ENCODE data around the gene SLC7A9. TPM values are rescaled to one million over a fixed set of nuclear protein-coding genes. Genes with fewer than 3 reads are reported as not detected.

SLC7A9 gene
- polyA plus RNA-seq, 1 of the 3 experiments (the other 2 are of a cell fraction), result not detected

- Histone ChIP-seq H3K9me2 (no peaks in the 10 kb centered on the region), H3K4me1 (ENCODE audit: control insufficient read depth in 1 of 2, insufficient read depth in 2 of 2, low read depth in 1 of 2, low read length in 1 of 2) (no peaks in the 10 kb centered on the region), H3K9ac (no peak overlapping the region), H3F3A (replicated peaks; ENCODE audit: insufficient read depth) (no peaks in the 10 kb centered on the region), H4K20me1 (ENCODE audit: insufficient read depth) (no peaks in the 10 kb centered on the region), H3K79me2 (ENCODE audit: insufficient read depth) (no peaks in the 10 kb centered on the region), H3K9me3 (no peaks in the 10 kb centered on the region), H3K4me2 (no peak overlapping the region), H3K27ac (ENCODE audit: low read depth in 2 of 2, low read length in 1 of 2) (no peak overlapping the region), H3K36me3 (replicated peaks in 1 of 2; ENCODE audit: control insufficient read depth in 1 of 2, insufficient read depth in 2 of 2, low read length in 1 of 2) (no peaks in the 10 kb centered on the region), H3K4me3 (ENCODE audit: low read depth in 2 of 2, low read length in 1 of 2) (no peak overlapping the region), H2AFZ (ENCODE audit: low read depth) (no peak overlapping the region), H3K27me3 (ENCODE audit: insufficient read depth) (peaks cover 6% of the 10 kb centered on the region; the same call in 1 of the 2 replicates)
- POLR2A ChIA-PET, result no interaction called here
- TF ChIP-seq EZH2phosphoT487 (IDR thresholded peaks at IDR 0.05; ENCODE audit: borderline replicate concordance, low read depth), result no peak
- no peak for TF ChIP-seq RAD21 (IDR thresholded peaks at IDR 0.05; ENCODE audit: low read length)
- no peak for TF ChIP-seq ELF1 (IDR thresholded peaks at IDR 0.05)
- TF ChIP-seq SMC3 (IDR thresholded peaks at IDR 0.05; ENCODE audit: low read depth, low read length), result no peak
- no peak for TF ChIP-seq FOSL2 (IDR thresholded peaks at IDR 0.05; ENCODE audit: borderline replicate concordance, low read depth)
- TF ChIP-seq FOXJ3 (CRISPR knock-in tag; IDR thresholded peaks at IDR 0.05), result no peak
- no peak for TF ChIP-seq SIN3A (IDR thresholded peaks at IDR 0.05; ENCODE audit: borderline replicate concordance, low read depth, low read length)
- no peak for TF ChIP-seq JUND (IDR thresholded peaks at IDR 0.05)
- no peak for TF ChIP-seq USF1 (IDR thresholded peaks at IDR 0.05; ENCODE audit: borderline replicate concordance, low read depth)
- TF ChIP-seq NFIC (IDR thresholded peaks at IDR 0.05; ENCODE audit: borderline replicate concordance), result no peak
- no peak for TF ChIP-seq TEAD4 (IDR thresholded peaks at IDR 0.05; ENCODE audit: borderline replicate concordance, insufficient read depth)
- no peak for TF ChIP-seq CHD2 (IDR thresholded peaks at IDR 0.05; ENCODE audit: low read length, partially characterized antibody)
- no peak for TF ChIP-seq USF2 (IDR thresholded peaks at IDR 0.05; ENCODE audit: borderline replicate concordance, low read depth, low read length)
- no peak for TF ChIP-seq IRF3 (IDR thresholded peaks at IDR 0.05; ENCODE audit: low read depth, low read length)
- TF ChIP-seq FOXM1 (IDR thresholded peaks at IDR 0.05; ENCODE audit: low read depth), result no peak
- TF ChIP-seq ZBTB33 (IDR thresholded peaks at IDR 0.05; ENCODE audit: borderline replicate concordance, low read depth), result no peak
- no peak for TF ChIP-seq TAF1 (IDR thresholded peaks at IDR 0.05; ENCODE audit: borderline replicate concordance, low read depth, low read length)
- no peak for TF ChIP-seq POLR2AphosphoS5 (IDR thresholded peaks at IDR 0.05; ENCODE audit: low read depth, low read length)
- DNase-seq, result no peak
- CTCF ChIA-PET, result interaction anchor here (1.5 kb wide), 1 partner anchor 11 kb away, joined by 4 read pairs; no protein-coding TSS in a partner anchor
- 55% methylated on average over 8 of the region's 8 CpGs for WGBS (ENCODE audit: low lambda C conversion rate)
These were observed 39.1 kb downstream of the SLC7A9 start for GRCh38 chr19:32830231-32831014.

Measured in SK-N-SH (cell line).